K562 (cell line): Measurements from ENCODE around the gene PDE8B. TPM values are rescaled to one million over a fixed set of nuclear protein-coding genes. Genes with fewer than 3 reads are reported as not detected.

Experiments used
- ATAC-seq: fragments of 200-7000 bp; cut with Tn5 transposase; 3 replicates; pipeline ENCODE4 v1.9.1; 2020; ENCODE audit warnings: moderate library complexity
- BruUV-seq: library from RNA; stranded (reverse); fragments of 400-500 nt; replicated peaks from 2 replicates; lab custom pipeline; 2021; lab: Mats Ljungman, UMichigan
- CTCF ChIA-PET: fragments of 300-600 bp; formaldehyde crosslinking; extraction: SDS; loops from one replicate; lab custom pipeline; 2021; ENCODE audit warnings: low intra/inter-chr PET ratio; lab: Yijun Ruan, JAX
- POLR2A ChIA-PET: fragments of 300-600, 350-650 bp; sonication (Branson Sonifier 250); formaldehyde crosslinking; extraction: SDS; loops from one replicate; lab custom pipeline; 2021; ENCODE audit warnings: antibody characterized with exemption, inconsistent platforms; lab: Yijun Ruan, JAX
- DNase-seq, 4 experiments: peaks; one replicate each; pipeline versions ENCODE4 v3.0.0 to v3.0.0-alpha.2; 2011 to 2018; ENCODE audit warnings: low spot score in 3 of 4, mixed read lengths in 3 of 4; ENCODE audit errors: extremely low read depth in 1 of 4
- FAIRE-seq: peaks from 2 replicates; lab custom pipeline; 2011; peaks lifted over from hg19 to GRCh38; lab: Jason Lieb, UNC
- H2AFZ ChIP-seq: 2 replicates; pipeline ENCODE4 v1.6.0; 2011; ENCODE audit warnings: low read depth, low read length, control low read depth, inconsistent platforms
- H3K27ac ChIP-seq: fragments of 200-600 bp; 3 replicates; pipeline ENCODE4 v1.8.0; 2011; ENCODE audit warnings: low read depth, mild to moderate bottlenecking, control low read depth, inconsistent platforms, low read length, moderate library complexity, mixed read lengths; ENCODE audit errors: extremely low read depth
- H3K27me3 ChIP-seq, 2 experiments: fragments of 300-600 bp in 1 of 2; 2 replicates in 1 of 2; 3 replicates in 1 of 2; pipeline versions ENCODE4 v1.6.0 to v1.8.0; 2011; ENCODE audit warnings: inconsistent platforms in 2 of 2, low read length in 2 of 2, mild to moderate bottlenecking in 1 of 2, mixed read lengths in 1 of 2, moderate library complexity in 1 of 2; ENCODE audit not compliant: control insufficient read depth in 2 of 2, insufficient read depth in 2 of 2
- H3K36me3 ChIP-seq: fragments of 300-600 bp; 3 replicates; pipeline ENCODE4 v1.8.0; 2011; ENCODE audit warnings: mild to moderate bottlenecking, low read length, inconsistent platforms; ENCODE audit not compliant: control insufficient read depth, insufficient read depth
- H3K4me1 ChIP-seq, 2 experiments: fragments of 200-600 bp in 1 of 2; replicated peaks in 1 of 2; 2 replicates in 1 of 2; 3 replicates in 1 of 2; pipeline versions ENCODE4 v1.5.1 to v1.8.0; 2011; ENCODE audit warnings: inconsistent platforms in 2 of 2, low read length in 2 of 2, mild to moderate bottlenecking in 1 of 2, mixed read lengths in 1 of 2, moderate library complexity in 1 of 2; ENCODE audit not compliant: control insufficient read depth in 2 of 2, insufficient read depth in 2 of 2
- H3K4me2 ChIP-seq: 2 replicates; pipeline ENCODE4 v1.6.1; 2011; ENCODE audit warnings: low read length, control low read depth, inconsistent platforms, mixed read lengths; ENCODE audit not compliant: insufficient read depth
- H3K4me3 ChIP-seq: fragments of 200-600 bp; sonication (generic), shearing (Covaris generic); 2 replicates; pipeline ENCODE4 v1.5.1; 2016; ENCODE audit warnings: control low read depth, inconsistent platforms
- H3K79me2 ChIP-seq: fragments of 200-600 bp; 3 replicates; pipeline ENCODE4 v1.8.0; 2011; ENCODE audit warnings: low read length, inconsistent platforms; ENCODE audit not compliant: control insufficient read depth, insufficient read depth
- H3K9ac ChIP-seq, 2 experiments: 2 replicates each; pipeline versions ENCODE4 v1.6.0 to v1.6.1; 2011; ENCODE audit warnings: low read depth in 2 of 2, low read length in 2 of 2, control low read depth in 1 of 2, inconsistent platforms in 1 of 2, mild to moderate bottlenecking in 1 of 2, mixed read lengths in 1 of 2; ENCODE audit not compliant: insufficient read depth in 1 of 2
- H3K9me1 ChIP-seq: one replicate; pipeline ENCODE4 v1.6.0; 2011; ENCODE audit warnings: inconsistent platforms, mild to moderate bottlenecking, low read length, moderate library complexity; ENCODE audit not compliant: control insufficient read depth, insufficient read depth
- H3K9me3 ChIP-seq: replicated peaks from 2 replicates; pipeline ENCODE4 v1.5.1; 2011; ENCODE audit warnings: low read depth, low read length, inconsistent platforms; ENCODE audit not compliant: control insufficient read depth, insufficient read depth
- H4K20me1 ChIP-seq: replicated peaks from 2 replicates; pipeline ENCODE4 v1.6.1; 2011; ENCODE audit warnings: low read length, inconsistent platforms, mixed read lengths; ENCODE audit not compliant: control insufficient read depth, insufficient read depth
- BMI1 ChIP-seq: fragments of 150-350 bp; IDR thresholded peaks from 2 replicates; pipeline ENCODE4 v1.6.1; 2014; ENCODE audit warnings: low read length
- CREB3L1 ChIP-seq: fragments of 450-650 bp; IDR thresholded peaks from 2 replicates; pipeline ENCODE4 v1.6.1; 2014; ENCODE audit warnings: low read depth, mild to moderate bottlenecking, moderate library complexity, borderline replicate concordance
- EGR1 ChIP-seq: fragments of 450-650 bp; conservative IDR thresholded peaks from 2 replicates; pipeline ENCODE4 v1.6.1; 2017; ENCODE audit warnings: mild to moderate bottlenecking
- FOXM1 ChIP-seq, 2 experiments: fragments of 450-650 bp in 1 of 2; sonication (generic) in 1 of 2; formaldehyde crosslinking in 1 of 2; IDR thresholded peaks; 2 replicates each; pipeline versions ENCODE4 v1.6.1 to v1.9.0; 2017 to 2022; ENCODE audit warnings: low read depth in 2 of 2, mild to moderate bottlenecking in 2 of 2, missing genetic modification reagents in 1 of 2, moderate library complexity in 1 of 2
- MCM7 ChIP-seq, 2 experiments: fragments of 450-650 bp; IDR thresholded peaks; 2 replicates each; pipeline ENCODE4 v1.6.1; 2016 to 2018
- RBM25 ChIP-seq: fragments of 200-400 bp; formaldehyde crosslinking; IDR thresholded peaks from 2 replicates; pipeline ENCODE4 v1.6.1; 2018; ENCODE audit warnings: low read length, low read depth, moderate library complexity; ENCODE audit not compliant: severe bottlenecking
- SIN3B ChIP-seq: fragments of 450-650 bp; IDR thresholded peaks from 2 replicates; pipeline ENCODE4 v1.6.1; 2017; ENCODE audit warnings: low read depth, mild to moderate bottlenecking, moderate library complexity
- SIX5 ChIP-seq, 2 experiments: IDR thresholded peaks; 2 replicates each; pipeline ENCODE4 v1.6.1; 2011; ENCODE audit warnings: low read length in 2 of 2, borderline replicate concordance in 1 of 2, low read depth in 1 of 2, mild to moderate bottlenecking in 1 of 2, moderate library complexity in 1 of 2; ENCODE audit not compliant: insufficient read depth in 1 of 2
- TARDBP ChIP-seq: fragments of 450-650 bp; IDR thresholded peaks from 2 replicates; pipeline ENCODE4 v1.6.1; 2016
- WHSC1 ChIP-seq: IDR thresholded peaks from one replicate; pipeline ENCODE4 v1.6.1; 2012; ENCODE audit warnings: low read length, control low read depth, inconsistent platforms
- ZNF140 ChIP-seq: fragments of 250-450 bp; sonication (Bioruptor Pico); IDR thresholded peaks from 2 replicates; pipeline ENCODE4 v1.8.0; 2021; ENCODE audit warnings: moderate library complexity, mild to moderate bottlenecking, inconsistent platforms
- ZNF175 ChIP-seq: fragments of 200-800 bp; sonication (Bioruptor generic); IDR thresholded peaks from 2 replicates; pipeline ENCODE4 v1.6.1; 2016; ENCODE audit warnings: low read depth, mild to moderate bottlenecking, missing genetic modification characterization, missing compliant biosample characterization
- ZNF707 ChIP-seq: fragments of 250-450 bp; sonication (Bioruptor Pico); conservative IDR thresholded peaks from 2 replicates; pipeline ENCODE4 v1.8.0; 2022; ENCODE audit warnings: inconsistent platforms, mild to moderate bottlenecking, moderate library complexity
- ZNF778 ChIP-seq: fragments of 450-650 bp; formaldehyde crosslinking; IDR thresholded peaks from 2 replicates; pipeline ENCODE4 v1.4.0; 2020; ENCODE audit warnings: mild to moderate bottlenecking, moderate library complexity
- WGBS: fragments of 100-300 bp; shearing (Covaris generic); methylation state at CpG from one replicate; pipeline ENCODE4 v1.1.6; 2016; ENCODE audit warnings: low coverage, mixed read lengths; ENCODE audit not compliant: insufficient coverage; ENCODE audit errors: missing lambda C conversion rate; 5-methylcytosine and 5-hydroxymethylcytosine counted together
- in situ Hi-C: fragments of 300-500 bp; cut with MboI; formaldehyde crosslinking; loops from 4 replicates; pipeline ENCODE4 v1.15.0; 2018; ENCODE audit warnings: inconsistent platforms, mixed read lengths
- intact Hi-C: fragments of 100-400 bp; cut with micrococcal nuclease; formaldehyde crosslinking; loops from 2 replicates; pipeline ENCODE4 v1.14.2; 2022
- polyA plus RNA-seq, 8 experiments: library from polyadenylated mRNA; depleted of rRNA in 4 of 8; stranded (reverse) in 5 of 8; unstranded in 3 of 8; fragments of >200 nt; fragmentation: Nextera tagmentation in 2 of 8; fragmentation: Illumina TruSeq in 1 of 8; extraction: Ambion mirVana in 2 of 8; extraction: Trizol in 1 of 8; gene quantifications; 2 replicates each; pipeline versions ENCODE4 v1.2.1 to v1.2.3, GENCODE V29; 2011 to 2014; ENCODE audit warnings: inconsistent platforms in 1 of 8, missing spikeins in 1 of 8
- total RNA-seq, 7 experiments: library from RNA; depleted of rRNA in 6 of 7; stranded (reverse); fragments of >200 nt in 6 of 7; fragmentation: Illumina TruSeq in 2 of 7; extraction: Trizol in 2 of 7; gene quantifications; 2 replicates each; pipeline versions ENCODE4 v1.2.1 to v1.2.3, GENCODE V29; 2011 to 2021; ENCODE audit warnings: low replicate concordance in 1 of 7
- TF ChIP-seq, protein P1 (sequence below): fragments of 450-650 bp; IDR thresholded peaks from 2 replicates; pipeline ENCODE4 v1.6.1; 2017; ENCODE audit warnings: antibody characterized with exemption
- TF ChIP-seq, protein P2 (sequence below): IDR thresholded peaks from 2 replicates; pipeline ENCODE4 v1.6.1; 2011; ENCODE audit warnings: borderline replicate concordance, low read depth, mild to moderate bottlenecking, moderate library complexity, low read length; ENCODE audit not compliant: insufficient read depth, poor library complexity, severe bottlenecking

PDE8B gene
- total and polyA plus RNA-seq, 9 of the 15 experiments (the other 6 are each of a cell fraction or from before 2014, with no cell fraction given) = 0.15 to 0.28 TPM; not detected in 7

GRCh38 chr5:77366717-77367500 lies 156.4 kb downstream of the PDE8B start:
- WGBS = 0% methylated on average over 5 of the region's 5 CpGs
- H2AFZ ChIP-seq = no peak overlapping the region
- ATAC-seq = no peak
- TF ChIP-seq, protein P1, sequence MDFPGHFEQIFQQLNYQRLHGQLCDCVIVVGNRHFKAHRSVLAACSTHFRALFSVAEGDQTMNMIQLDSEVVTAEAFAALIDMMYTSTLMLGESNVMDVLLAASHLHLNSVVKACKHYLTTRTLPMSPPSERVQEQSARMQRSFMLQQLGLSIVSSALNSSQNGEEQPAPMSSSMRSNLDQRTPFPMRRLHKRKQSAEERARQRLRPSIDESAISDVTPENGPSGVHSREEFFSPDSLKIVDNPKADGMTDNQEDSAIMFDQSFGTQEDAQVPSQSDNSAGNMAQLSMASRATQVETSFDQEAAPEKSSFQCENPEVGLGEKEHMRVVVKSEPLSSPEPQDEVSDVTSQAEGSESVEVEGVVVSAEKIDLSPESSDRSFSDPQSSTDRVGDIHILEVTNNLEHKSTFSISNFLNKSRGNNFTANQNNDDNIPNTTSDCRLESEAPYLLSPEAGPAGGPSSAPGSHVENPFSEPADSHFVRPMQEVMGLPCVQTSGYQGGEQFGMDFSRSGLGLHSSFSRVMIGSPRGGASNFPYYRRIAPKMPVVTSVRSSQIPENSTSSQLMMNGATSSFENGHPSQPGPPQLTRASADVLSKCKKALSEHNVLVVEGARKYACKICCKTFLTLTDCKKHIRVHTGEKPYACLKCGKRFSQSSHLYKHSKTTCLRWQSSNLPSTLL = no peak
- TF ChIP-seq BMI1 (no peak), TARDBP (no peak), MCM7 (IDR thresholded peaks at IDR 0.05) (no peak), ZNF140 (CRISPR knock-in tag) (no peak), SIN3B (no peak), WHSC1 (no peak), RBM25 (no peak), SIX5 (IDR thresholded peaks at IDR 0.05; ENCODE audit: borderline replicate concordance in 1 of 2, insufficient read depth in 1 of 2, low read depth in 1 of 2, low read length in 2 of 2) (no peak), ZNF707 (CRISPR knock-in tag) (no peak), ZNF778 (CRISPR knock-in tag) (no peak), EGR1 (no peak), CREB3L1 (no peak), ZNF175 (CRISPR knock-in tag) (no peak), FOXM1 (IDR thresholded peaks at IDR 0.05; ENCODE audit: low read depth) (no peak), FOXM1 (CRISPR knock-in tag; IDR thresholded peaks at IDR 0.05; ENCODE audit: low read depth) (no peak)
- TF ChIP-seq, protein P2, sequence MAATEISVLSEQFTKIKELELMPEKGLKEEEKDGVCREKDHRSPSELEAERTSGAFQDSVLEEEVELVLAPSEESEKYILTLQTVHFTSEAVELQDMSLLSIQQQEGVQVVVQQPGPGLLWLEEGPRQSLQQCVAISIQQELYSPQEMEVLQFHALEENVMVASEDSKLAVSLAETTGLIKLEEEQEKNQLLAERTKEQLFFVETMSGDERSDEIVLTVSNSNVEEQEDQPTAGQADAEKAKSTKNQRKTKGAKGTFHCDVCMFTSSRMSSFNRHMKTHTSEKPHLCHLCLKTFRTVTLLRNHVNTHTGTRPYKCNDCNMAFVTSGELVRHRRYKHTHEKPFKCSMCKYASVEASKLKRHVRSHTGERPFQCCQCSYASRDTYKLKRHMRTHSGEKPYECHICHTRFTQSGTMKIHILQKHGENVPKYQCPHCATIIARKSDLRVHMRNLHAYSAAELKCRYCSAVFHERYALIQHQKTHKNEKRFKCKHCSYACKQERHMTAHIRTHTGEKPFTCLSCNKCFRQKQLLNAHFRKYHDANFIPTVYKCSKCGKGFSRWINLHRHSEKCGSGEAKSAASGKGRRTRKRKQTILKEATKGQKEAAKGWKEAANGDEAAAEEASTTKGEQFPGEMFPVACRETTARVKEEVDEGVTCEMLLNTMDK = no peak

More at GRCh38 chr5:77366717-77367500, 156.4 kb downstream of the PDE8B start:
- ChIA-PET CTCF (no interaction called here), POLR2A (no interaction called here)
- Histone ChIP-seq H3K79me2 (no peaks in the 10 kb centered on the region), H4K20me1 (no peaks in the 10 kb centered on the region), H3K4me1 (no peaks in the 10 kb centered on the region), H3K27ac (no peak overlapping the region), H3K27me3 (peaks cover 16 to 29% of the 10 kb centered on the region in 2 experiments; a peak in 3 of 5 replicates), H3K36me3 (no peaks in the 10 kb centered on the region), H3K9me3 (no peaks in the 10 kb centered on the region), H3K9ac (no peak overlapping the region), H3K4me2 (no peak overlapping the region), H3K4me3 (no peak overlapping the region), H3K9me1 (no peaks in the 10 kb centered on the region)
- DNase-seq (no peak), FAIRE-seq (no peak)
- in situ Hi-C loops = no loop called here
- BruUV-seq = no TSS peak
- intact Hi-C loops = no loop called here
